Right kidney (tissue), 1 donor: ENCODE results near the gene OR7A5.
"Not testable (repeated sequence)": the region's sequence is repeated elsewhere in the genome, so short reads cannot be mapped to it uniquely, and the experiment has no call there.

Experiments
- DNase-seq: peaks from one replicate; pipeline ENCODE4 v3.0.0-alpha.2; 2016

OR7A5 gene

GRCh38 chr19:14785102-14785793, 49.7 kb downstream of the OR7A5 start:
- DNase-seq: not testable (repeated sequence)

- DNase-seq: not testable (repeated sequence)
These were observed 50.3 kb downstream of the OR7A5 start for GRCh38 chr19:14784730-14785101.

- not testable (repeated sequence) for DNase-seq
These were observed 51.5 kb downstream of the OR7A5 start for GRCh38 chr19:14783410-14783998.

- no peak for DNase-seq
These were observed 52.2 kb downstream of the OR7A5 start for GRCh38 chr19:14782626-14783409.

- not testable (repeated sequence) for DNase-seq
These were observed 53.1 kb downstream of the OR7A5 start for GRCh38 chr19:14781713-14782536.

GRCh38 chr19:14780622-14781225, 54.3 kb downstream of the OR7A5 start:
- not testable (repeated sequence) for DNase-seq

- DNase-seq: no peak
These were observed 55.8 kb downstream of the OR7A5 start for GRCh38 chr19:14779151-14779550.

GRCh38 chr19:14778110-14778845, 56.7 kb downstream of the OR7A5 start, which contains the start of gene ADGRE2:
Gene ADGRE2 (minus strand): TSS chr19:14778560. CDS start chr19:14776756, 1,804 bp downstream.
- not testable (repeated sequence) for DNase-seq

- DNase-seq: not testable (repeated sequence)
These were observed 57.3 kb downstream of the OR7A5 start for GRCh38 chr19:14777645-14778044.
